Vagina (tissue), 2 donors: ENCODE results near the gene WDR91. TPM values are rescaled to one million over a fixed set of nuclear protein-coding genes. Genes with fewer than 3 reads are reported as not detected.

Experiments
- DNase-seq, 2 donors: peaks; one replicate each; pipeline ENCODE4 v3.0.0-alpha.2; 2017; ENCODE audit errors: extremely low spot score in 2 of 2
- H3K27ac ChIP-seq: fragments of 200-600 bp; sonication (generic); one replicate; pipeline ENCODE4 v1.5.1; 2019
- H3K27me3 ChIP-seq: fragments of 200-600 bp; sonication (generic); one replicate; pipeline ENCODE4 v1.5.1; 2019
- H3K36me3 ChIP-seq, 2 donors: fragments of 200-600 bp; sonication (generic); one replicate each; pipeline ENCODE4 v1.5.1; 2017 to 2019
- H3K4me1 ChIP-seq: fragments of 200-600 bp; sonication (generic); one replicate; pipeline ENCODE4 v1.5.1; 2019
- H3K4me3 ChIP-seq, 2 donors: fragments of 200-600 bp; sonication (generic); 1 replicate in 1 of 2; 2 replicates in 1 of 2; pipeline ENCODE4 v1.5.1; 2016 to 2019
- H3K9me3 ChIP-seq: fragments of 200-600 bp; sonication (generic); one replicate; pipeline ENCODE4 v1.5.1; 2019
- POLR2A ChIP-seq, 2 donors: fragments of 450-650 bp; IDR thresholded peaks; one replicate each; pipeline ENCODE4 v1.6.1; 2017; ENCODE audit warnings: antibody characterized with exemption in 2 of 2, mild to moderate bottlenecking in 2 of 2, moderate library complexity in 2 of 2
- POLR2AphosphoS5 ChIP-seq, 2 donors: sonication (generic); formaldehyde crosslinking; IDR thresholded peaks; one replicate each; pipeline ENCODE4 v1.9.0; 2017; ENCODE audit warnings: antibody characterized with exemption in 2 of 2, mild to moderate bottlenecking in 2 of 2, low read depth in 1 of 2; ENCODE audit not compliant: insufficient read depth in 1 of 2
- intact Hi-C: fragments of 100-400 bp; cut with DNase I; formaldehyde crosslinking; loops from one replicate; pipeline ENCODE4 v1.15.1; 2023
- total RNA-seq: library from RNA; depleted of rRNA; stranded (reverse); fragments of >200 nt; gene quantifications from one replicate; pipeline ENCODE4 v1.2.3, GENCODE V29; 2016
- TF ChIP-seq, protein P1 (sequence below), 3 experiments: fragments of 450-650 bp in 2 of 3; fragments of 200-600 bp in 1 of 3; sonication (generic) in 1 of 3; IDR thresholded peaks; one replicate each; pipeline ENCODE4 v1.5.1; 2017 to 2019; ENCODE audit warnings: antibody characterized with exemption in 3 of 3, mild to moderate bottlenecking in 2 of 3, moderate library complexity in 2 of 3

The WDR91 gene
- total RNA-seq, 1 donor from 2014 or later = 31.2 TPM

DNA sequence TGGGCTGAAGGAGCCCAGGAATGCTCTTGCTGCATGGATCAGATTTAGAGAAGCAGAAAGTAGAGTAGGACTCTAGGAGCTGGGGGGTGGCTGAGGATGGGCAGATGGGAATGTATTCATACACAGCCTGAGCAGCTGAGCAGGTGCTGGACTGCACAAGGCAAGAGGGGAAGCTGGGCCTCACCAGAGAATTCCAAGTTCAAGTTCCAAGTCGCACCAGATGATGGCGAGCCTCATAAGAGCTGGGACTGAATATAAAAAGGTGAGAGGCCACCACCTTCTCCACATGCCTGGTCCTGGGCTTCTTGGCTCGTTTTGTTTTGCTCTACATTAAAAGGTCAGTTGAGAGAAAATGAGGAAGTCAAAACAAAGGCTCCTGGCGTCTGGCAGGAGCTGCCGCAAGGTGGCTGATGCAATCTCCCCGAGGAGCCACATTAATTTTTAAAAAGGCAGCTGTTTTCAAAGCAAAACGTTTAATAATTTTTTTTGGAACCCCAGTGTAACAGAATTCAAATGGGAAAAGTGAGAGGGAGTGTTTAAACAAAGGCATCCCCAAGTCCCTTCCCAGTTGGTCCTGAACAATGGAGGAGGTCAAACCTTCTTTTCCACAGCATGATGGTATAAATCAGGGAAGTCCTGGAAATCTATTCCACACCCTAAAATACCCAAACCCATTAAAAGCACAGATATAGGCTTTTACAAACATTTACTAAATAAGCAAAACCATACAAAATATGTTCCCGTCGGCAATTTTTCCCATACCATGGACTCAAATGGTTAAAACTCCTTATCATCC is 50.3 kb downstream of the WDR91 start:
- TF ChIP-seq, protein P1, sequence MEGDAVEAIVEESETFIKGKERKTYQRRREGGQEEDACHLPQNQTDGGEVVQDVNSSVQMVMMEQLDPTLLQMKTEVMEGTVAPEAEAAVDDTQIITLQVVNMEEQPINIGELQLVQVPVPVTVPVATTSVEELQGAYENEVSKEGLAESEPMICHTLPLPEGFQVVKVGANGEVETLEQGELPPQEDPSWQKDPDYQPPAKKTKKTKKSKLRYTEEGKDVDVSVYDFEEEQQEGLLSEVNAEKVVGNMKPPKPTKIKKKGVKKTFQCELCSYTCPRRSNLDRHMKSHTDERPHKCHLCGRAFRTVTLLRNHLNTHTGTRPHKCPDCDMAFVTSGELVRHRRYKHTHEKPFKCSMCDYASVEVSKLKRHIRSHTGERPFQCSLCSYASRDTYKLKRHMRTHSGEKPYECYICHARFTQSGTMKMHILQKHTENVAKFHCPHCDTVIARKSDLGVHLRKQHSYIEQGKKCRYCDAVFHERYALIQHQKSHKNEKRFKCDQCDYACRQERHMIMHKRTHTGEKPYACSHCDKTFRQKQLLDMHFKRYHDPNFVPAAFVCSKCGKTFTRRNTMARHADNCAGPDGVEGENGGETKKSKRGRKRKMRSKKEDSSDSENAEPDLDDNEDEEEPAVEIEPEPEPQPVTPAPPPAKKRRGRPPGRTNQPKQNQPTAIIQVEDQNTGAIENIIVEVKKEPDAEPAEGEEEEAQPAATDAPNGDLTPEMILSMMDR (IDR thresholded peaks at IDR 0.05) = no peak
- TF ChIP-seq POLR2AphosphoS5 (IDR thresholded peaks at IDR 0.05; ENCODE audit: insufficient read depth in 1 of 2, low read depth in 1 of 2) = no peak
- no peak for TF ChIP-seq POLR2A (IDR thresholded peaks at IDR 0.05)
- H3K36me3 ChIP-seq = no peaks in the 10 kb centered on the region
- intact Hi-C loops = loop anchor here (10.0 kb wide), 1 partner anchor 476 kb away; no protein-coding TSS in a partner anchor
- peaks cover 34% of the 10 kb centered on the region for H3K4me1 ChIP-seq
- no peak for DNase-seq
- H3K27ac ChIP-seq = peak overlapping the region; percentile 56
- no peak overlapping the region for H3K4me3 ChIP-seq
- H3K27me3 ChIP-seq = no peaks in the 10 kb centered on the region
- H3K9me3 ChIP-seq = no peaks in the 10 kb centered on the region

DNA sequence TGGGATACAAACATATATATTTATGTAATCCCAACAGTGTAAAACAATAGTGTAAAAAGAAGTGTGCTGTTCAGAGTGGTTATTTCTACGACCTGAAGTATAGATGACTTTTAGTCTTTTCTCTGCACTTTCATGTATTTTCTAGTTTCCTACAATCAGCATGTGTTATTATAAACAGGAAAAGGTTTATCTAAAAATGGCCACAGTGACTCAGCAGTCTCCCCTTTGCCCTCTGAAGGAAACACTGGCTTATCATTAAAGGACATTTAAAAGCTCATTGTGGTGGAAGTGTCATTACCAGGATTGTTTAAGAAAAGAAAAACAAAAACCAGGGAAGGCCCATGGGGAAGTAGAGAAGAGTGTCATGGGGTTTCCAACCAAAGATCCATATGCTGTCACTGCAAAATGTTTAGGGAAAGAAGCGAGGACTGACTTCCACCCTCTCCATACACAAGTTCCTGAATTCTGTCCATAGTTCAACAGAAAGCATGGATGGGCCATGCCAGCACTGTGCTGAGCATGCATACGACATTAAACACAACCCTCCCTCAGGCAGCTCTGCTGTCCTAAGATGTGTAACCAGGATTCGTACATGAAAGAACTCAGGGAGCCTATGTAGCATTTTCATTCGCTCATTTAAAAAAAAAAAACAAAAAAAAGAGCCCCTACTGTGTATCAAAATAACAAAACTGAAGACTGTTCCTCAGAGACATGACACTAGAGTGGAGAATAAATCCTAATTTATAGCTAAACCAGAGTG is 51.0 kb downstream of the WDR91 start:
- DNase-seq = no peak
- H3K4me3 ChIP-seq = no peak overlapping the region
- peaks cover 34% of the 10 kb centered on the region for H3K4me1 ChIP-seq
- intact Hi-C loops = loop anchor here (10.0 kb wide), 1 partner anchor 475 kb away; no protein-coding TSS in a partner anchor
- peak in 1 of 2 donors; percentile 76 for TF ChIP-seq POLR2AphosphoS5 (IDR thresholded peaks at IDR 0.05; ENCODE audit: insufficient read depth in 1 of 2, low read depth in 1 of 2)
- TF ChIP-seq, protein P1 (IDR thresholded peaks at IDR 0.05) = no peak
- no peaks in the 10 kb centered on the region for H3K36me3 ChIP-seq
- peak overlapping the region; percentile 56 for H3K27ac ChIP-seq
- peaks cover 4% of the 10 kb centered on the region for H3K9me3 ChIP-seq
- no peaks in the 10 kb centered on the region for H3K27me3 ChIP-seq

DNA sequence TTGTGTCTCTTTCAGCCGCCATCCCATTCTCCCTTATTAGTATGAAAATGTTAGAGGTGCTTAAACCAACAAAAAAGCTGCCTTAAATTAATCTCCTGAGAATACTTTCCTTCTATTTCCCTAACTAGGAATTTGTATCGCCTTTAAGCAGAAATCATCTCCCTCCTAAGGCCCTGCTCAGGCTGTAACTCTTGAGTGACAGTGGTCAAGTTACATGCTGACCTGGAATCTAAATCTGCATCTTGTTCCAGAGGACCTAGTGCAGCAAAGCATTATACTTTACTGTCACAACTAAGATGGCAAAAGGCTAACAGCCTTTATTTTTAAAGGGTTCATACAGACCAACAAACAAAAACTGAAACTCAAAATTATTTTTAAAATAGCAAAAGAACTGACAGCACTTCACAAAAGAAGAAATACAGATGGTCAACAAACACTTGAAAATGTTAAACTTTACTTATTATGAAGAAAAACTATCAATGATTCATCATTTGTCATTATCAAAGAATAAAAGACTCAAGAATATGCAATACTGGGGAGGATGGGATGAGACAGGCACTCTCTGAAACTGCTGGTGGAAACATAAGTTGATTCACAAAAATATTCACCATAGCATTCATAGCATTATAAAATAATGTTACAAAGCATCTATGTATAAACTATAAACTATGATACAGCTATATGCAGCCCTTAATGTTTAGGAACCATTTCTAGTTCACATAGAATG is 51.8 kb downstream of the WDR91 start:
- intact Hi-C loops = loop anchor here (10.0 kb wide), 1 partner anchor 475 kb away; no protein-coding TSS in a partner anchor
- H3K4me1 ChIP-seq = peaks cover 34% of the 10 kb centered on the region
- peaks cover 4% of the 10 kb centered on the region for H3K9me3 ChIP-seq
- TF ChIP-seq POLR2A (IDR thresholded peaks at IDR 0.05) = no peak
- no peak for TF ChIP-seq POLR2AphosphoS5 (IDR thresholded peaks at IDR 0.05; ENCODE audit: insufficient read depth in 1 of 2, low read depth in 1 of 2)
- TF ChIP-seq, protein P1 (IDR thresholded peaks at IDR 0.05) = no peak
- DNase-seq = no peak
- no peak overlapping the region for H3K4me3 ChIP-seq
- no peaks in the 10 kb centered on the region for H3K27me3 ChIP-seq
- H3K27ac ChIP-seq = peak overlapping the region; percentile 56
- H3K36me3 ChIP-seq = no peaks in the 10 kb centered on the region

DNA sequence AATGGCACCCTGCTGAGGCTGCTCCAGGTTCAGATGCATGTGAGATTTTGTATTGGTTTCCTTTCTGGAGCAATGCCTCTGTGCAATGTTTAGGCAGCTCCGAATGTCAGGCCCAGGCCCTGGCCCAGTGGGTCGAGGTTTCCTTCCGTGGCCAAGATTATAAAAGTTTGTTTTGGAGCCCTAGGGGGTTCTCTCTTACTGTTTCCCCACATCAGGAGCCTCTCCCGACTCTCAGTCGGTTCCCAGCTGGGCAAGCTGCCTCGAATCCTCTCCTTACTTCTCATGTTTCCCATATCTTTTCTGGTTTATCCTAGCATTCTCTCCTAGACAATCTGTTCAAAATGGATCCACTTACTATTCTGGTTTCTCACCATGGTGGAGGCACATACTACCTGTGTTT is 52.5 kb downstream of the WDR91 start:
- Histone ChIP-seq H3K36me3 (no peaks in the 10 kb centered on the region), H3K4me1 (peaks cover 34% of the 10 kb centered on the region), H3K4me3 (no peak overlapping the region), H3K27me3 (no peaks in the 10 kb centered on the region), H3K27ac (peak overlapping the region; percentile 56), H3K9me3 (peaks cover 4% of the 10 kb centered on the region)
- DNase-seq = no peak
- TF ChIP-seq POLR2AphosphoS5 (IDR thresholded peaks at IDR 0.05; ENCODE audit: insufficient read depth in 1 of 2, low read depth in 1 of 2) (no peak), POLR2A (IDR thresholded peaks at IDR 0.05) (no peak)
- TF ChIP-seq, protein P1 (IDR thresholded peaks at IDR 0.05) = no peak
- intact Hi-C loops = no loop called here
